HG02678 (cell line): ENCODE data around the gene BCAR1.
"Not testable (repeated sequence)": the region's sequence is repeated elsewhere in the genome, so short reads cannot be mapped to it uniquely, and the experiment has no call there.

Source experiments
- ATAC-seq: cut with Tn5 transposase; IDR thresholded peaks from one replicate; pipeline ENCODE4 v1.9.1; 2021; ENCODE audit warnings: mild to moderate bottlenecking, moderate library complexity; ENCODE audit not compliant: unreplicated experiment

Gene BCAR1

GRCh38 chr16:75256696-75257343 is 5.4 kb upstream of the BCAR1 start:
- ATAC-seq = no peak

GRCh38 chr16:75256059-75256571 is 4.7 kb upstream of the BCAR1 start:
- ATAC-seq = no peak

GRCh38 chr16:75254359-75254837 is 3.0 kb upstream of the BCAR1 start:
- no peak for ATAC-seq

GRCh38 chr16:75252946-75253911 is 1.8 kb upstream of the BCAR1 start:
- ATAC-seq = no peak

- no peak for ATAC-seq
These were observed 833 bp upstream of the BCAR1 start for GRCh38 chr16:75252049-75252864.

- peak; percentile 40 for ATAC-seq
These were observed 580 bp downstream of the BCAR1 start for GRCh38 chr16:75250809-75251279.

- no peak for ATAC-seq
These were observed 1.2 kb downstream of the BCAR1 start for GRCh38 chr16:75250089-75250808.

GRCh38 chr16:75249441-75249840 is 2.0 kb downstream of the BCAR1 start:
- ATAC-seq = no peak

- no peak for ATAC-seq
These were observed 2.7 kb downstream of the BCAR1 start for GRCh38 chr16:75248536-75249380.

GRCh38 chr16:75248142-75248535 is 3.3 kb downstream of the BCAR1 start:
- ATAC-seq = no peak

- no peak for ATAC-seq
These were observed 4.2 kb downstream of the BCAR1 start for GRCh38 chr16:75247249-75247648.

GRCh38 chr16:75246504-75247205 is 4.8 kb downstream of the BCAR1 start:
- ATAC-seq = no peak

- ATAC-seq = peak; percentile 49
These were observed 6.3 kb downstream of the BCAR1 start for GRCh38 chr16:75244844-75245758.

- ATAC-seq = peak; percentile 8
These were observed 7.1 kb downstream of the BCAR1 start for GRCh38 chr16:75244225-75244809.

GRCh38 chr16:75243667-75244224 is 7.7 kb downstream of the BCAR1 start:
- no peak for ATAC-seq

GRCh38 chr16:75242436-75243078 is 8.9 kb downstream of the BCAR1 start:
- not testable (repeated sequence) for ATAC-seq
